ENCODE measurements around the gene GALNT2.

GRCh38 chr1:230295367-230295766, 228.3 kb downstream of the GALNT2 start:
- TF ChIP-seq, protein P1, sequence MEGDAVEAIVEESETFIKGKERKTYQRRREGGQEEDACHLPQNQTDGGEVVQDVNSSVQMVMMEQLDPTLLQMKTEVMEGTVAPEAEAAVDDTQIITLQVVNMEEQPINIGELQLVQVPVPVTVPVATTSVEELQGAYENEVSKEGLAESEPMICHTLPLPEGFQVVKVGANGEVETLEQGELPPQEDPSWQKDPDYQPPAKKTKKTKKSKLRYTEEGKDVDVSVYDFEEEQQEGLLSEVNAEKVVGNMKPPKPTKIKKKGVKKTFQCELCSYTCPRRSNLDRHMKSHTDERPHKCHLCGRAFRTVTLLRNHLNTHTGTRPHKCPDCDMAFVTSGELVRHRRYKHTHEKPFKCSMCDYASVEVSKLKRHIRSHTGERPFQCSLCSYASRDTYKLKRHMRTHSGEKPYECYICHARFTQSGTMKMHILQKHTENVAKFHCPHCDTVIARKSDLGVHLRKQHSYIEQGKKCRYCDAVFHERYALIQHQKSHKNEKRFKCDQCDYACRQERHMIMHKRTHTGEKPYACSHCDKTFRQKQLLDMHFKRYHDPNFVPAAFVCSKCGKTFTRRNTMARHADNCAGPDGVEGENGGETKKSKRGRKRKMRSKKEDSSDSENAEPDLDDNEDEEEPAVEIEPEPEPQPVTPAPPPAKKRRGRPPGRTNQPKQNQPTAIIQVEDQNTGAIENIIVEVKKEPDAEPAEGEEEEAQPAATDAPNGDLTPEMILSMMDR (conservative IDR thresholded peaks at IDR 0.05; ENCODE audit: low read depth in 2 of 2), result no peak
- TF ChIP-seq, protein P2, sequence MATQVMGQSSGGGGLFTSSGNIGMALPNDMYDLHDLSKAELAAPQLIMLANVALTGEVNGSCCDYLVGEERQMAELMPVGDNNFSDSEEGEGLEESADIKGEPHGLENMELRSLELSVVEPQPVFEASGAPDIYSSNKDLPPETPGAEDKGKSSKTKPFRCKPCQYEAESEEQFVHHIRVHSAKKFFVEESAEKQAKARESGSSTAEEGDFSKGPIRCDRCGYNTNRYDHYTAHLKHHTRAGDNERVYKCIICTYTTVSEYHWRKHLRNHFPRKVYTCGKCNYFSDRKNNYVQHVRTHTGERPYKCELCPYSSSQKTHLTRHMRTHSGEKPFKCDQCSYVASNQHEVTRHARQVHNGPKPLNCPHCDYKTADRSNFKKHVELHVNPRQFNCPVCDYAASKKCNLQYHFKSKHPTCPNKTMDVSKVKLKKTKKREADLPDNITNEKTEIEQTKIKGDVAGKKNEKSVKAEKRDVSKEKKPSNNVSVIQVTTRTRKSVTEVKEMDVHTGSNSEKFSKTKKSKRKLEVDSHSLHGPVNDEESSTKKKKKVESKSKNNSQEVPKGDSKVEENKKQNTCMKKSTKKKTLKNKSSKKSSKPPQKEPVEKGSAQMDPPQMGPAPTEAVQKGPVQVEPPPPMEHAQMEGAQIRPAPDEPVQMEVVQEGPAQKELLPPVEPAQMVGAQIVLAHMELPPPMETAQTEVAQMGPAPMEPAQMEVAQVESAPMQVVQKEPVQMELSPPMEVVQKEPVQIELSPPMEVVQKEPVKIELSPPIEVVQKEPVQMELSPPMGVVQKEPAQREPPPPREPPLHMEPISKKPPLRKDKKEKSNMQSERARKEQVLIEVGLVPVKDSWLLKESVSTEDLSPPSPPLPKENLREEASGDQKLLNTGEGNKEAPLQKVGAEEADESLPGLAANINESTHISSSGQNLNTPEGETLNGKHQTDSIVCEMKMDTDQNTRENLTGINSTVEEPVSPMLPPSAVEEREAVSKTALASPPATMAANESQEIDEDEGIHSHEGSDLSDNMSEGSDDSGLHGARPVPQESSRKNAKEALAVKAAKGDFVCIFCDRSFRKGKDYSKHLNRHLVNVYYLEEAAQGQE (IDR thresholded peaks at IDR 0.05; ENCODE audit: unreplicated experiment), result no peak
- TF ChIP-seq EZH2phosphoT487 (IDR thresholded peaks at IDR 0.05; ENCODE audit: unreplicated experiment) (no peak), EZH2 (IDR thresholded peaks at IDR 0.05; ENCODE audit: low read depth, unreplicated experiment) (no peak), ZNF331 (CRISPR knock-in tag; IDR thresholded peaks at IDR 0.05; ENCODE audit: low read depth) (no peak), POLR2AphosphoS5 (IDR thresholded peaks at IDR 0.05; ENCODE audit: low read depth) (no peak), ETS1 (IDR thresholded peaks at IDR 0.05) (no peak), JUNB (IDR thresholded peaks at IDR 0.05; ENCODE audit: unreplicated experiment) (no peak), NANOG (IDR thresholded peaks at IDR 0.05; ENCODE audit: borderline replicate concordance) (no peak)

All from GM23338 (cell line).